Smooth muscle cell of the brain vasculature (primary cell): ENCODE results near the gene C22orf15.
"Not testable (repeated sequence)": the region's sequence is repeated elsewhere in the genome, so short reads cannot be mapped to it uniquely, and the experiment has no call there.

Experiments
- DNase-seq: peaks from one replicate; pipeline ENCODE4 v3.0.0-alpha.2; 2012; ENCODE audit warnings: low read depth, low spot score

C22orf15 gene

GRCh38 chr22:23762842-23763578 is at the start of gene C22orf15:
C22orf15 (plus strand) TSS chr22:23762990; CDS start chr22:23763307, 317 bp downstream.
- no peak for DNase-seq

- no peak for DNase-seq
Measured at GRCh38 chr22:23713696-23714595, 48.8 kb upstream of the C22orf15 start.

- no peak for DNase-seq
Measured at GRCh38 chr22:23714596-23715578, 47.9 kb upstream of the C22orf15 start.

GRCh38 chr22:23715806-23716375 is 46.9 kb upstream of the C22orf15 start:
- no peak for DNase-seq

GRCh38 chr22:23716811-23717801 is 45.7 kb upstream of the C22orf15 start:
- DNase-seq, result peak; percentile 57

GRCh38 chr22:23718371-23719165 is 44.2 kb upstream of the C22orf15 start:
- DNase-seq, result no peak

GRCh38 chr22:23720855-23721254 is 41.9 kb upstream of the C22orf15 start:
- DNase-seq, result no peak

- DNase-seq, result no peak
Measured at GRCh38 chr22:23722160-23722559, 40.6 kb upstream of the C22orf15 start.

- DNase-seq, result no peak
Measured at GRCh38 chr22:23722724-23723123, 40.1 kb upstream of the C22orf15 start.

- not testable (repeated sequence) for DNase-seq
Measured at GRCh38 chr22:23728108-23728507, 34.7 kb upstream of the C22orf15 start.

GRCh38 chr22:23737696-23738095 is 25.1 kb upstream of the C22orf15 start:
- DNase-seq, result no peak

GRCh38 chr22:23742505-23743264 is 20.1 kb upstream of the C22orf15 start:
- DNase-seq, result no peak

GRCh38 chr22:23743303-23743705 is 19.5 kb upstream of the C22orf15 start:
- peak; percentile 40 for DNase-seq

GRCh38 chr22:23744001-23744400 is 18.8 kb upstream of the C22orf15 start:
- DNase-seq, result no peak

GRCh38 chr22:23744485-23744884 is 18.3 kb upstream of the C22orf15 start:
- DNase-seq, result no peak

- no peak for DNase-seq
Measured at GRCh38 chr22:23745791-23746190, 17.0 kb upstream of the C22orf15 start.

- DNase-seq, result no peak
Measured at GRCh38 chr22:23749841-23750301, 12.9 kb upstream of the C22orf15 start.

- DNase-seq, result no peak
Measured at GRCh38 chr22:23750367-23750713, 12.4 kb upstream of the C22orf15 start.
